BJ (cell line): ENCODE measurements around the gene RALB. TPM values are rescaled to one million over a fixed set of nuclear protein-coding genes. Genes with fewer than 3 reads are reported as not detected.
"Not testable (repeated sequence)": the region's sequence is repeated elsewhere in the genome, so short reads cannot be mapped to it uniquely, and the experiment has no call there.

ENCODE experiments used
- CTCF ChIA-PET: fragments of 350-600 bp; formaldehyde crosslinking; extraction: SDS; loops from one replicate; lab custom pipeline; 2021; ENCODE audit warnings: antibody characterized with exemption, inconsistent platforms; lab: Yijun Ruan, JAX
- POLR2A ChIA-PET: fragments of 300-600 bp; sonication (Branson Sonifier 250); formaldehyde crosslinking; extraction: SDS; loops from one replicate; lab custom pipeline; 2021; ENCODE audit warnings: antibody characterized with exemption; lab: Charles Lee
- DNase-seq: peaks from one replicate; pipeline ENCODE4 v3.0.0-alpha.2; 2011; ENCODE audit warnings: low read depth
- H3K27me3 ChIP-seq: 2 replicates; pipeline ENCODE4 v1.6.0; 2011; ENCODE audit warnings: low read length; ENCODE audit not compliant: control insufficient read depth, insufficient read depth
- H3K36me3 ChIP-seq: 2 replicates; pipeline ENCODE4 v1.5.1; 2011; ENCODE audit warnings: low read length; ENCODE audit not compliant: control insufficient read depth, insufficient read depth
- H3K4me3 ChIP-seq: 2 replicates; pipeline ENCODE4 v1.5.1; 2011; ENCODE audit warnings: low read depth, mild to moderate bottlenecking, control low read depth, low read length
- CTCF ChIP-seq: IDR thresholded peaks from 2 replicates; pipeline ENCODE4 v1.5.1; 2011; ENCODE audit warnings: low read depth, mild to moderate bottlenecking, control low read depth, inconsistent platforms, low read length, moderate library complexity; ENCODE audit not compliant: insufficient read depth
- polyA plus RNA-seq: library from polyadenylated mRNA; depleted of rRNA; stranded (reverse); fragments of >200 nt; gene quantifications from 2 replicates; pipeline ENCODE4 v1.2.3, GENCODE V29; 2011

RALB gene
- polyA plus RNA-seq, 1 experiment: 33.3 TPM

GRCh38 chr2:120229341-120229740 lies 23.3 kb upstream of the RALB start:
- no peak overlapping the region for H3K4me3 ChIP-seq
- no peaks in the 10 kb centered on the region for H3K27me3 ChIP-seq
- CTCF ChIA-PET: interaction anchor here (1.4 to 3.9 kb wide), 2 partner anchors 10 to 84 kb away, joined by 4 to 11 read pairs; no protein-coding TSS in a partner anchor
- no peak for TF ChIP-seq CTCF
- POLR2A ChIA-PET: no interaction called here
- no peaks in the 10 kb centered on the region for H3K36me3 ChIP-seq
- DNase-seq: no peak

DNA sequence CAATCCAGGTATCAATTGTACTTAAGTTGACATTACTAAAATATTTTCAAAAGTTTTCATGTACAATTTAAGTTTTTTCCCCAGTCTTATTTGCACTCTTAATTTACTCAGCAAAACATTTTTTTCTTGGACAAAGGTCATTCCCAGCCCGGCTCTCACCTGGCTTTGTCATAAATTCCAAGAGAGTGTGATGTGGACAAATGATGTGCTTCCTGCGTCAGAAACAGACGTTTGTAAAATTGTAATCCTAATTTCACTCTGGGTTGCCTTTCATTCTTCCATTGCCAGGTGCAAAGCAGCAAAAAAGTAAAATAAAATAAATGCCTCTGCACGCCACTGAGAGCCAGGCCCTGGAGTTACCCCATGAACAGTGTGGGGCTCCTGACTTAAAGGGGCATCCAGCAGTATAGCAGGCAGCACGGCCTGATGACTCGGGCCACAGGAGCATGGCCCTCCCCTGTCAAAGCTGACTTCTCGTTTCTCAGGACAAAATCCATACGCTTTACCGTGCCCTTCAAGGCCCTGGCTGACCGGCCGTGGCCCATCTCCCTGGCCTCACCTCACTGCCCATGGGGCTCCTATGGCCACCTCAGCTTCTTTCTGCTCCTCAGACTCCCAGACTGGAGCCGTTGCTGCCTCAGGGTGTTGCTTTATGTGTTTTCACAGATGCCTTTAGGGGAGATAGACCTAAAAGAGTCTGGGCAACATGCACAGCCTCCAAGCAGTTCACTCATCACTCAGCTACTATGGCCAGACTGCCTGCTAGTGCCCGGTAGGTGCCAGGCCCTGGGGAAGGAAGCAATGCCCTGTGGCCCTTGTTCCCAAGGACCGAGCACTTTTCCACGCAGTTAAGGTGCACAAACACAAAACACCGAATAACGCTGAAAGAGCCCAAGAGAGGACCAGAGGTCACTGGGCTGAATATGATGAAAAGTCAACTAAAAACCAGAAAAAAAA lies 21.9 kb upstream of the RALB start:
- POLR2A ChIA-PET: no interaction called here
- Histone ChIP-seq H3K27me3 (no peaks in the 10 kb centered on the region), H3K36me3 (no peaks in the 10 kb centered on the region), H3K4me3 (no peak overlapping the region)
- CTCF ChIA-PET: interaction anchor here (1.4 to 3.9 kb wide), 3 partner anchors 9 to 83 kb away, joined by 3 to 11 read pairs (median 4); partner anchors contain the start of gene RALB
- DNase-seq: no peak
- TF ChIP-seq CTCF: no peak

- ChIA-PET POLR2A (no interaction called here), CTCF (interaction anchor here (1.6 kb wide), 1 partner anchor 21 kb away, joined by 3 read pairs; the partner anchor contains the start of gene RALB)
- H3K4me3 ChIP-seq: no peak overlapping the region
- H3K36me3 ChIP-seq: no peaks in the 10 kb centered on the region
- H3K27me3 ChIP-seq: no peaks in the 10 kb centered on the region
- no peak for DNase-seq
- no peak for TF ChIP-seq CTCF
Observed at GRCh38 chr2:120231564-120231973, 21.1 kb upstream of the RALB start.

DNA sequence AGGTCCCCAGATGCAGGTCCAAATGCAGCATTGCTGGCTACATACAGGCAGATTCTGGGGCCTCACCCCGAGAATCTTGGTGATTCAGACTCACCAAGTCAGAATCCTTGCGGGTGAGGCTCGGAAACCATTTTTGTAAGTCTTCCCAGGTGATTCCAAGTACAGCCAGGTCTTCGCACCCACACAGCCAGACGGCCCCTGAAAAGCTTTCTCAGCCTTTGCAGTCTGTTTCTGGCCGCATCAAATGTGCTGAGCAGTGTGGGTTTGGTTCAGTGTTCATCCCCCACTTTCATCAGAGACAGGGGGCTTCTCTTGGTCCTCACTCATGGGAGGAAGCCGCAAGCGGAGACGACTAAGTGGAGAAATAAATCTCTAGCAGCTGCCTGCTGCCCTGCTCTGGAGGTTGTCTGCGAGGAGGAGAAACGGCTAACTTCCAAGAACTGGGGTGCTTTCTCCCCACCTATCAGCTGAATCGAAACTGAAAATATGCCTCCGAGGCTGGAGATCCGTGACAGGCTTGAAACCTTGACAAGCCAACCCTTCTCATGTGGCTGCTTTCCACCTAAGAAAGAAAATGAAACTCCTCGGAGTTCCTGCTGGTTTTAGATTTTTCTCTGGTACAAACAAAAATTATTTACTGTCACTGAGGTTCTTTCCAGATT lies 20.5 kb upstream of the RALB start:
- Histone ChIP-seq H3K4me3 (peak overlapping the region; percentile 23), H3K27me3 (no peaks in the 10 kb centered on the region), H3K36me3 (no peaks in the 10 kb centered on the region)
- ChIA-PET CTCF (interaction anchor here (1.0 to 1.6 kb wide), 3 partner anchors 9 to 81 kb away, joined by 3 to 6 read pairs (median 3); partner anchors contain the start of genes RALB and TMEM185B), POLR2A (no interaction called here)
- DNase-seq: no peak
- no peak for TF ChIP-seq CTCF

GRCh38 chr2:120233292-120233691 lies 19.4 kb upstream of the RALB start:
- no peak for TF ChIP-seq CTCF
- H3K4me3 ChIP-seq: no peak overlapping the region
- CTCF ChIA-PET: interaction anchor here (0.6 to 1.2 kb wide), 2 partner anchors 10 to 22 kb away, joined by 3 to 4 read pairs; partner anchors contain the start of gene TMEM185B
- POLR2A ChIA-PET: no interaction called here
- H3K36me3 ChIP-seq: no peaks in the 10 kb centered on the region
- no peaks in the 10 kb centered on the region for H3K27me3 ChIP-seq
- no peak for DNase-seq

GRCh38 chr2:120235158-120235557 lies 17.5 kb upstream of the RALB start:
- H3K27me3 ChIP-seq, H3K36me3 ChIP-seq, H3K4me3 ChIP-seq, POLR2A ChIA-PET, DNase-seq: not testable (repeated sequence)
- CTCF ChIA-PET: interaction anchor here (2.3 kb wide), 1 partner anchor 12 kb away, joined by 6 read pairs; no protein-coding TSS in a partner anchor
